MG63 (cell line): ENCODE results near the gene SLC6A18. TPM values are rescaled to one million over a fixed set of nuclear protein-coding genes. Genes with fewer than 3 reads are reported as not detected.
"Not testable (repeated sequence)": the region's sequence is repeated elsewhere in the genome, so short reads cannot be mapped to it uniquely, and the experiment has no call there.

ENCODE experiments used
- DNase-seq: peaks from one replicate; pipeline ENCODE4 v3.0.0-alpha.2; 2020
- H3K27me3 ChIP-seq: fragments of 250-450 bp; sonication (Bioruptor Pico); 2 replicates; pipeline ENCODE4 v1.5.1; 2020; ENCODE audit warnings: mild to moderate bottlenecking, moderate library complexity
- H3K36me3 ChIP-seq: fragments of 250-450 bp; sonication (Bioruptor Pico); 2 replicates; pipeline ENCODE4 v1.5.1; 2020; ENCODE audit warnings: mild to moderate bottlenecking, moderate library complexity
- H3K4me3 ChIP-seq: fragments of 250-450 bp; sonication (Bioruptor Pico); 2 replicates; pipeline ENCODE4 v1.5.1; 2020; ENCODE audit warnings: mild to moderate bottlenecking, moderate library complexity
- H3K9me3 ChIP-seq: fragments of 250-450 bp; sonication (Bioruptor Pico); 2 replicates; pipeline ENCODE4 v1.5.1; 2020; ENCODE audit warnings: mild to moderate bottlenecking, moderate library complexity
- total RNA-seq: library from RNA; depleted of rRNA; stranded (reverse); fragments of >200 nt; shearing (Covaris generic); gene quantifications from 2 replicates; pipeline ENCODE4 v1.2.3, GENCODE V29; 2014; ENCODE audit warnings: low replicate concordance

The SLC6A18 gene
- total RNA-seq, 1 experiment from 2014 or later, result not detected

DNA sequence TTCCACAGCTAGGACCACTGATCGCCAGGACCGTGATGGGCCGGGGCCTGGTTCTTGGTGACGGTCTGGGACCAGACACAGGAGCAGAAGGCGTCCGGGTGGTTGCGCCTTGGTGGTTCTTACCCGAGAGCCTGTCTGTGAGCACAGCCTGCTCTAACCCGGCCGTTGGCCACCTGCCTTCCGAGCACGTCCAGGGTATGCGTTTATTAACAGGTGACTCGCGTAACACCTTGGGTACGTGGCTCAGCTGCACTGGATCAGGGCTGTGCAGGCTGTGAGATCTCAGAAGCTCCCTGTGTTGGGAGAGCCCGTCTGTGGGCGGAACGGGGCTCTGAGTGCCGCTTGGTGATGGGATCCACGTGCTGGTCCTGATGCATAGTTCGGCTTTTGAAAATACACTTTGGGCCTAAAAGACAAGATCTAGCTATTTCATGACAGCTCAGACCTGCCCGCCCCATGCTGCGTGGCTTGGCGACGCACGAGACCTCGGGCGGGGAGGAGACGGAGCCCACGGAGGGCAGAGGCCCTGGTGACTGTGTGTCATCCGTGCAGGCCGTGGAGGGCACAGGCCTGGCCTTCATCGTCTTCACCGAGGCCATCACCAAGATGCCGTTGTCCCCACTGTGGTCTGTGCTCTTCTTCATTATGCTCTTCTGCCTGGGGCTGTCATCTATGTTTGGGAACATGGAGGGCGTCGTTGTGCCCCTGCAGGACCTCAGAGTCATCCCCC lies 6.7 kb upstream of the SLC6A18 start:
- DNase-seq, result no peak
- H3K27me3 ChIP-seq, result peaks cover 7% of the 10 kb centered on the region
- H3K9me3 ChIP-seq, result peaks cover 10% of the 10 kb centered on the region
- no peaks in the 10 kb centered on the region for H3K36me3 ChIP-seq
- no peak overlapping the region for H3K4me3 ChIP-seq

DNA sequence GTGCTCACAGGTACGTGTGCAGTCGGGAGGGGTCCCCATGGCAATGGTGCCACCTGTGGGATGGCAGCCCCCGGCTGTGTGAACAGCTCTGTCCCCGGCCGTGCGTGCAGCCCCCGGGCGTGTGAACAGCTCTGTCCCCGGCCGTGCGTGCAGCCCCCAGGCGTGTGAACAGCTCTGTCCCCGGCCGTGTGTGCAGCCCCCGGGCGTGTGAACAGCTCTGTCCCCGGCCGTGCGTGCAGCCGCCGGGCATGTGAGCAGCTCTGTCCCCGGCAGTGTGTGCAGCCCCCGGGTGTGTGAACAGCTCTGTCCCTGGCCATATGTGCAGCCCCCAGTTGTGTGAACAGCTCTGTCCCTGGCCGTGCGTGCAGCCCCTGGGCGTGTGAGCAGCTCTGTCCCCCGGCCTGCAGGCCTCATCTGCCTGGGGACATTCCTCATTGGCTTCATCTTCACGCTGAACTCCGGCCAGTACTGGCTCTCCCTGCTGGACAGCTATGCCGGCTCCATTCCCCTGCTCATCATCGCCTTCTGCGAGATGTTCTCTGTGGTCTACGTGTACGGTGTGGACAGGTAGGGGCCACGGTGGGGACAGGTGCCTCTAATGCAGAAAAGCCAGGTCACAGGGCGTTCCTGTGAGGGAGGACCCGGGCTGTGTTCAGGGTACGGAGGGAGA lies 5.9 kb upstream of the SLC6A18 start:
- DNase-seq, result no peak
- peaks cover 11% of the 10 kb centered on the region for H3K27me3 ChIP-seq
- H3K36me3 ChIP-seq, result no peaks in the 10 kb centered on the region
- H3K4me3 ChIP-seq, result no peak overlapping the region
- peaks cover 10% of the 10 kb centered on the region for H3K9me3 ChIP-seq

DNA sequence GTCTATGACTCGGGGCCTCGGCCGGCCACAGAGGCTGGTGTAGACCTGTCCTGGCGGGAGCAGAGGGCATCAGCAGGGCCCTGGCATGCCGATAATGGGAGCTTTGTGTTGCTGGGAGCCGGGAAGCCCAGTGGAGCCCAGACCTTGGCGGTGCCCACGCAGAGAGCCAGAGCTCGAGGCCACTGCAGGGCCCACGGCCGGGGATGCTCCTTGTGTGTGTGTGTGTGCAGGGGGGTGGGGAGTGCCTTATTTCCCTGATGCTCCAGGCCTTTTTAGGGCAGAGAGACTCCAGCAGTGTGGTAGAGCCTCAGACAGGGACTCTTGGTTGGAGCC lies 5.4 kb upstream of the SLC6A18 start:
- Histone ChIP-seq H3K9me3 (peaks cover 10% of the 10 kb centered on the region), H3K4me3 (no peak overlapping the region), H3K27me3 (peaks cover 16% of the 10 kb centered on the region), H3K36me3 (no peaks in the 10 kb centered on the region)
- DNase-seq, result no peak

DNA sequence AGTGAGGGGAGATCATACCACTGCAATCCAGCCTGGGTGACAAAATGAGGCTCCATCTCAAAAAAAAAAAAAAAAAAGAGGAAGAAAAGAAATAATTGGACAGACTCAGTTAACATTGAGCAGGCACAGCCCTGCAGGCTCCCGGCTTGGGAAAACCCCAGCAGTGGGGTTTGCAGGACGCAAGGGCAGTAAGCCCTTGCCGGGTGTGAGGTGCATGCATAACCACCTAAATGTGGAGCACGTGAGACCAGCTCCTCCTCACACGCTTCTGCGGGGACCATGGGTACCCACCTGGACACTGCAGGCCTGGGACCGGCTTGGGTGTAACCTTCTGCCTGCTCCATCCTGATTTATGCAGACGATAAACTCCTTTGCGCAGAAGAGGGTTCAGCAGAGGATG lies 4.8 kb upstream of the SLC6A18 start:
- Histone ChIP-seq H3K9me3 (peaks cover 6% of the 10 kb centered on the region), H3K36me3 (no peaks in the 10 kb centered on the region), H3K27me3 (peaks cover 16% of the 10 kb centered on the region), H3K4me3 (no peak overlapping the region)
- no peak for DNase-seq

DNA sequence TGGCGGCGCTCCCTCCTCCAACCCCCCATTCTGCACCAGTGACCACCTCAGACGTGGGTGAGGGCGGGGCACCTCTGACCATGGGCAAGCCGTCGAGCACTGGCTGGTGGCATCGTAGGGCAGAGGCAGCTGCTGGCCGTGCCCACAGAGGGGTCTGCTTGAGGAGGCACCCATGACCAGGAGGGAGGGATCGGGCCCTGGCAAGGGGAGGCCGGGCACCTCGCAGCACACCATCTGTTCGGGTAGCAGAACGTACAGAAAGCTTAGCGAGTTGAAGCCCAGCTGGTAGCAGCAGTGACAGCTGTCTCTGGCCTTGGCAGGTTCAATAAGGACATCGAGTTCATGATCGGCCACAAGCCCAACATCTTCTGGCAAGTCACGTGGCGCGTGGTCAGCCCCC lies 4.3 kb upstream of the SLC6A18 start:
- peaks cover 16% of the 10 kb centered on the region for H3K27me3 ChIP-seq
- H3K9me3 ChIP-seq, result peaks cover 1% of the 10 kb centered on the region
- no peak overlapping the region for H3K4me3 ChIP-seq
- H3K36me3 ChIP-seq, result no peaks in the 10 kb centered on the region
- DNase-seq, result no peak

DNA sequence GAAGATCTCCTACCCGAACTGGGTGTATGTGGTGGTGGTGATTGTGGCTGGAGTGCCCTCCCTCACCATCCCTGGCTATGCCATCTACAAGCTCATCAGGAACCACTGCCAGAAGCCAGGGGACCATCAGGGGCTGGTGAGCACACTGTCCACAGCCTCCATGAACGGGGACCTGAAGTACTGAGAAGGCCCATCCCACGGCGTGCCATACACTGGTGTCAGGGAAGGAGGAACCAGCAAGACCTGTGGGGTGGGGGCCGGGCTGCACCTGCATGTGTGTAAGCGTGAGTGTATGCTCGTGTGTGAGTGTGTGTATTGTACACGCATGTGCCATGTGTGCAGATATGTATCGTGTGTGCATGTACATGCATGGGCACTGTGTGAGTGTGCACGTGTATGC lies 3.5 kb upstream of the SLC6A18 start:
- peaks cover 16% of the 10 kb centered on the region for H3K27me3 ChIP-seq
- H3K9me3 ChIP-seq, result no peaks in the 10 kb centered on the region
- DNase-seq, result no peak
- no peak overlapping the region for H3K4me3 ChIP-seq
- no peaks in the 10 kb centered on the region for H3K36me3 ChIP-seq

DNA sequence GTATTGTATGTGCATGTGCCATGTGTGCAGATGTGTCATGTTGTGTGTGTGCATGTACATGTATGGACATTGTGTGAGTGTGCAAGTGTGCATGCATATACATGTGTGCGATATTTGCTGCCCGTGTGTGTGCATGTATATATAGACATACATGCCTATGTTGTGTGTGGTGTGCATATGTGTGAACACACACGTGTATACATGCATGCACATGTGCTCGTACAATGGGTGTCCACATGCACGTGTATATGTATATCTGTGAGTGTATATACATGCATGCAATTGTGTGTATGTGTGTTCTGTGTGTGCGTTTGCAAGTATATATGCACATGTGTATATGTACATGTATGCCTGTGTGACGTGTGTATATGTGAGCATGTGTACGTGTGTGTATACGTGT lies 3.0 kb upstream of the SLC6A18 start:
- Histone ChIP-seq H3K36me3 (no peaks in the 10 kb centered on the region), H3K27me3 (peaks cover 16% of the 10 kb centered on the region), H3K9me3 (no peaks in the 10 kb centered on the region), H3K4me3 (no peak overlapping the region)
- no peak for DNase-seq

DNA sequence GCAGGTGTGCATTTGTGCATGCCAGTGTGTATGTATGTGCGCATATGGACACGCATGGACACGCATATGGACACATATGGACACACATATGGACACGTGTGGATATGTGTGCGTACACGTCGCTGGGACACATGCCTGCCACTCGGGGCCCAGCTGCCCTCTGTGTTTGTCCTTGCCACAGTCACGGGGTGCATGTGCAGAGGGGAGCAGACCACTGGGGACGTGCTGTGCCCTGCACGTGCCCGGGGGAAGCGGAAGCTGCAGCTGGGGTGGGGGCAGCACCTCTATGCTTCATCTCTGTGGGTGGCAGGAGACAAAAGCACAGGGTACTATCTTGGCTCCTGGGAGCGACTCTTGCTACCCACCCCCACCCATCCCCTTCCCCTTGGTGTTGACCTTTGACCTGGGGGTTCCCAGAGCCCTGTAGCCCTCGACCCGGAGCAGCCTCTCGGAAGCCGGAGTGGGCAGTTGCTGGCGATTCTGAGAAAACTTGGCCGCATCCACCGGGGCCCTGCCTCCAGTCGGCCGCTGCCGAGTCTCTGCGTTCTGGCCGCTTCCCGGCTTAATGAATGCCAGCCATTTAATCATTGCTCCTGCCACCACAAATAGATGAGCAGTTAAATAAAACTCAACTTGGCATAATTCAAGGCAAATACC lies 2.4 kb upstream of the SLC6A18 start:
- Histone ChIP-seq H3K9me3 (no peaks in the 10 kb centered on the region), H3K4me3 (no peak overlapping the region), H3K36me3 (no peaks in the 10 kb centered on the region), H3K27me3 (peaks cover 18% of the 10 kb centered on the region)
- DNase-seq, result no peak

DNA sequence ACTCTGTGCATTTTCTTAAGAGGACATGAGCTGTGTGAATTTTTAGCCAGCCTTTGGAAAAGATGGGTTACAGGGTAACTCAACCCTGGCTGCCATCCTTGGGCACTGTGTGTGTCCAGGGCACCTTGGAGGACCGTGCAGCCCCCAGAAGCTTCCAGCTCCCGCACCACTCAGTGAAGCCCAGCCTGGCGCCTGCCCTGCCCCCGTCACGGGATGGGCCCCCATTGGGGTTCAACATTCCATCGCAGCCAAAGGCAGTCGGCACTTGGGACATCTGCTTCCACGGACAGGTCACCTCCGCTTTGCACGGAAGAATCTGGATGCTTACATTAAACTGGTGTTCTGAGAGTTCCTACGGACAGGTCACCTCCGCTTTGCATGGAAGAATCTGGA lies 1.9 kb upstream of the SLC6A18 start:
- Histone ChIP-seq H3K9me3 (no peaks in the 10 kb centered on the region), H3K4me3 (no peak overlapping the region), H3K36me3 (no peaks in the 10 kb centered on the region), H3K27me3 (peaks cover 23% of the 10 kb centered on the region)
- DNase-seq, result no peak

DNA sequence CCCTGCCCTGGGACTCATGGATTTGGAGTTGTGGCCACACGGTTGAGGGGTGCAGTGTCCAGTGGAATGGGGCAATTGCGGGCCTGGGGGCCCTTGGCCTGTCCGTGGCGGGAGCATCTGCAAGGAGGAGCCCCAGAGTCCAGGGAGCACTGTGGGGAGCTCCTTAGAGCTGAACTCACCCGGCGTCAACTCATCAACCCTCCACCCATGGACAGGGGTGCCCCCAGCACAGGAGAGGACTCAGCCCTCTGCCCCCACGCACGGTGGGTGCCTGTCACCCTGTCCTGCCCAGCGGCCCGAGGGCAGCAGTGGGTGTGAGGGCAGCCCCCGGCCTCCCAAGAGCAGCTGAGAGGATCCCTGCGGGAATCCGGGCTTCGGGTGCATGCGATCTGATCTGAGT lies 550 bp upstream of the SLC6A18 start:
- Histone ChIP-seq H3K9me3 (no peaks in the 10 kb centered on the region), H3K27me3 (peaks cover 27% of the 10 kb centered on the region), H3K36me3 (no peaks in the 10 kb centered on the region), H3K4me3 (no peak overlapping the region)
- no peak for DNase-seq

DNA sequence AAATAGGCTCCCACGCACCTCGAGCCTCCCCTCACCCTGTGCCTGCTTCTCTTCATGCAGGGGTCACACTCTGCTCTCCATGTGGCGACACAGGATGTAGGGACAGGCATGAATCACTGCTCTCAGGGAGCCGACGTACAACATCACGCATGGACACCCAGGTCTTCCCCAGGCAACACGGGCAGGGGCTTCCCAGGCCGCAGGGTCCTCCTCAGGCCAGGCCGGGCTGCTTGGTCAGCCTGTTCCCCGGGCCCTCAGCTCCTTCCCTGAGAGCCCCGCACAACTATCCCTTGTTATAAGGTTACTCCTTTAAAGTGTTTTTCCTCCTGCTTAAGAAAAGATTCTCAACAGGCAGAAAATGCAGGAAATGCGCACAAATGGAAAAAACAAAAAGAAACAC lies 1.1 kb downstream of the SLC6A18 start:
- H3K27me3 ChIP-seq, result peaks cover 27% of the 10 kb centered on the region
- no peak overlapping the region for H3K4me3 ChIP-seq
- no peaks in the 10 kb centered on the region for H3K9me3 ChIP-seq
- no peaks in the 10 kb centered on the region for H3K36me3 ChIP-seq
- DNase-seq, result no peak

DNA sequence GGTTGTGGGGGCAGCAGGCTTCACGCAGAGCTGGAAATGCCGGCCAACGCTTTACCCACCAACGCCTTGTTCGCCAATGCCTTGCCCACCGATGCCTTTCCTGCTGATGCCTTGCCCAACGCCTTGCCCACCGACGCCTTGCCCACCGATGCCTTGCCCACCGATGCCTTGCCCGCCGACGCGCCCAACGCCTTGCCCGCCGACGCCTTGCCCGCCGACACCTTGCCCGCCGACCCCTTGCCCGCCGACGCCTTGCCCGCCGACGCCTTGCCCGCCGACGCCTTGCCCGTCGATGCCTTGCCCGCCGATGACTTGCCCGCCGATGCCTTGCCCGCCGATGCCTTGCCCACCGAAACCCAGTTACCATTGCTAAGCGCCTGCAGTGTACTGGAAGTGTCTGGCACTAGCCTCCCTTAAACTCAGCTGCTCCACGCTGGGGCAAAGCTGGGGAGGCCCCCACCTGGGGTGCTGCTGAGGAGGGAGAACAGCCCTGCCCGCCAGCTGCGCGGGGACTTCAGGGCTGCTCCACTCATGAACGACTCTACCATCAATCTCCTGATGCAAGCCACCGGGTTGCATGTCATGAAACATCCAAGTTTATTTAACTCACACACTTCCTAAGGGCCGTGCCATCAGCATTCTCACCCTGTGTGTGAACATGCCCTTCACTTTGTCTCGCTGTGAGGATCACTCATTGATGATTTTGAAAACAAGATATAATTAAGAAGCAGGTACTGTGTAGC lies 1.8 kb downstream of the SLC6A18 start:
- H3K36me3 ChIP-seq, result no peaks in the 10 kb centered on the region
- no peak for DNase-seq
- H3K4me3 ChIP-seq, result no peak overlapping the region
- no peaks in the 10 kb centered on the region for H3K9me3 ChIP-seq
- peaks cover 27% of the 10 kb centered on the region for H3K27me3 ChIP-seq

DNA sequence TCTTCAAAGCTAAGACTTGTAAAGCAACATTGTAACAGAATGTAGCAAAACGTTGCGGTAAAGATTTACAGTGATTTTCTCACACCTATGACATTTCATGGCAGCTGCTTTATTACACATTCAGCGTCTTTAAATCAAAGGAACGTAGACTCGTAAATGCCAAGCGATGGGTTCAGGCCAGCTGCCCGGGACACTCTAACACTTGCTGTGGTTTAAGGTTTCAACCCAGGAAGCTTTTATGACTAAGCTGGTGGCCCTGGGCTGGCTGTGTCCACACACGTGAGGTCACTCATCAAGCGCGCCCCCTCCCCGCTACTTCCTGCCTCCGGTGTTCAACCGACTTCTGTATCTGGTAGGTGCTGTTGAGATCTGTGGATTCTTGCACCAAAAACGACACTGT lies 2.5 kb downstream of the SLC6A18 start:
- no peak overlapping the region for H3K4me3 ChIP-seq
- peak; percentile 59 for DNase-seq
- H3K36me3 ChIP-seq, result no peaks in the 10 kb centered on the region
- peaks cover 25% of the 10 kb centered on the region for H3K27me3 ChIP-seq
- H3K9me3 ChIP-seq, result no peaks in the 10 kb centered on the region

DNA sequence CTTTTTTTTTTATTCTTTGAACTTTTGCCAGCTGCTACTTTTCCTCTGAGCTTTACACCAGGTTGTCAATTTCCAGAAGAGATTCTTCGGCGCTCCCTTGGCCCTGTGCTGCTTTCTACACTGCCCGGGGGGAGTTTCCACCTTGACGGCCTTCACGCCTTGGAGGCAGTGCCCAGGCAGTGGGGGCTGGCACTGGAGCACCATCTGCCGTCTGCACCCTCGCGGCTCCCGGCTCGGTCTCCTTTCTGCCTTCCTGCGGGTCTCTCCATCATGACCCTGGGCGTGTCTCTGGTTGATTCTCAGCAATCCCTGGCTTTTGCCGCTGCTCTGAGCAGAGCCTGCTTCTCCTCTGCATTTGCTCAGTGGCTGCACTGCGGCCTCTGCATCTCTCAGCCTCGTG lies 2.9 kb downstream of the SLC6A18 start:
- DNase-seq, result no peak
- H3K27me3 ChIP-seq, result peaks cover 21% of the 10 kb centered on the region
- no peak overlapping the region for H3K4me3 ChIP-seq
- no peaks in the 10 kb centered on the region for H3K36me3 ChIP-seq
- no peaks in the 10 kb centered on the region for H3K9me3 ChIP-seq

DNA sequence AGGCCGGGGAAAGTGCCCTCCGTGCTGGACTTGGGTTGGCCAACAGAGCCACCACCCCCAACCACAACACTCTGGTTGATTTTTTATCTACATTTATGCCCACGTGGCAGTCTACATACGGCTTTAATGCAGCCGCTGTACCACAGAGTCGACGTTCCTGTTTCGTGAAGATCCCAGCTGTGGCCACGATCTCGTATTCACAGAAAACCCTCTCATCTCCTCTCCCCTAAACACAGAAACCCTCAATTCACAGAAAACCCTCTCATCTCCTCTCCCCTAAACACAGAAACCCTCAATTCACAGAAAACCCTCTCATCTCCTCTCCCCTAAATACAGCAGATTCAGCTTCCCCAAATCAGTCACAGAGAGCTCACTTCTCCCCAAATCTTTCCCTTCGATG lies 3.8 kb downstream of the SLC6A18 start:
- H3K9me3 ChIP-seq, H3K4me3 ChIP-seq, H3K36me3 ChIP-seq, DNase-seq: not testable (repeated sequence)
- H3K27me3 ChIP-seq, result peaks cover 17% of the 10 kb centered on the region

DNA sequence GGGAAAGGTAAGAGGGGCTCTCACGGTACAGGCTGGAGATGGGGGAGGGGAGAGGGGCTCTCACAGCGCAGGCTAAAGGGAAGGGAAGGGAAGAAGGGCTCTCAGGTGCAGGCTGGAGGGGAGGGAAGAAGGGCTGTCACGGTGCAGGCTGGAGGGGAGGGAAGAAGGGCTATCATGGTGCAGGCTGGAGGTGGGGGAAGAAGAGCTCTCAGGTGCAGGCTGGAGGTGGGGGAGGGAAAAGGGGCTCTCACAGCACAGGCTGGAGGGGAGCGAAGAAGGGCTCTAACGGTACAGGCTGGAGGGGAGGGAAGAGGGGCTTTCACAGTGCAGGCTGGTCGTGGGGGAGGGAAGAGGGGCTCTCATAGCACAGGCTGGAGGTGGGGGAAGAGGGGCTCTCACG lies 4.6 kb downstream of the SLC6A18 start:
- H3K27me3 ChIP-seq, result peaks cover 11% of the 10 kb centered on the region
- H3K9me3 ChIP-seq, result peaks cover 5% of the 10 kb centered on the region
- DNase-seq, result no peak
- H3K4me3 ChIP-seq, result no peak overlapping the region
- H3K36me3 ChIP-seq, result no peaks in the 10 kb centered on the region

DNA sequence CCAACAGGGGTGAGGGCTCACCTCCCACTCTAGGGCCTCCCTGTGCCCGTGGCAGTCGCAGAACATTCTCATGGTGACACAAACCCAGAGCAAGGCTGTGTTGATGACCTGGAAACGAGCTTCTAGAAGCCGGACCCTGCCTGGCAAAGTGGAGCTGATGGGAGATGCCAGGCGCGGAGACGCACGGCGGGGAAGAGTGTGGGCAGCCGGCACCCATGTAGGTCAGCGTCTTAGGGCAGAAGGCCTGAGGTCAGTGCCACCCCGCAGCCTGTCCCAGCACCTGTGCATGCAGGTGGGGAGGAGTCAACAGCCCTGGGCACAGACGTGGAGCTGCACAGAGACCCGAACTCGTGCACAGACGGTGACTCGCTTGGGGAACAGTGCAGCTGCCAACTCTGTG lies 5.4 kb downstream of the SLC6A18 start:
- peaks cover 12% of the 10 kb centered on the region for H3K9me3 ChIP-seq
- H3K36me3 ChIP-seq, result no peaks in the 10 kb centered on the region
- H3K27me3 ChIP-seq, result peaks cover 11% of the 10 kb centered on the region
- H3K4me3 ChIP-seq, result no peak overlapping the region
- no peak for DNase-seq
